ENCODE results near the gene QPCTL. TPM values are rescaled to one million over a fixed set of nuclear protein-coding genes. Genes with fewer than 3 reads are reported as not detected.
"Not testable (repeated sequence)": the region's sequence is repeated elsewhere in the genome, so short reads cannot be mapped to it uniquely, and the experiment has no call there.

Gene QPCTL
- total RNA-seq, 1 experiment from 2014 or later: 5.4 TPM

GRCh38 chr19:45676851-45677263 lies 15.6 kb upstream of the QPCTL start:
- DNase-seq (ENCODE audit: low spot score): no peak

- no peak for DNase-seq (ENCODE audit: low spot score)
Observed at GRCh38 chr19:45677351-45678230, 14.9 kb upstream of the QPCTL start.

- peak; percentile 63 for DNase-seq (ENCODE audit: low spot score)
Observed at GRCh38 chr19:45681391-45682015, 11.0 kb upstream of the QPCTL start.

GRCh38 chr19:45682117-45682516 lies 10.3 kb upstream of the QPCTL start:
- no peak for DNase-seq (ENCODE audit: low spot score)

GRCh38 chr19:45682908-45683307 lies 9.6 kb upstream of the QPCTL start:
- DNase-seq (ENCODE audit: low spot score): no peak

GRCh38 chr19:45685045-45685444 lies 7.4 kb upstream of the QPCTL start:
- not testable (repeated sequence) for DNase-seq (ENCODE audit: low spot score)

GRCh38 chr19:45687599-45687998 lies 4.9 kb upstream of the QPCTL start:
- no peak for DNase-seq (ENCODE audit: low spot score)

- peak; percentile 86 for DNase-seq (ENCODE audit: low spot score)
Observed at GRCh38 chr19:45691516-45692186, 815 bp upstream of the QPCTL start, which contains the start of gene SNRPD2. SNRPD2 (minus strand) TSS chr19:45691953; CDS start chr19:45691888, 65 bp downstream.

- peak; percentile 31 for DNase-seq (ENCODE audit: low spot score)
Observed at GRCh38 chr19:45693106-45693788, 781 bp downstream of the QPCTL start.

- no peak for DNase-seq (ENCODE audit: low spot score)
Observed at GRCh38 chr19:45701676-45702075, 9.2 kb downstream of the QPCTL start.

GRCh38 chr19:45705115-45705514 lies 12.6 kb downstream of the QPCTL start:
- DNase-seq (ENCODE audit: low spot score): no peak

- DNase-seq (ENCODE audit: low spot score): no peak
Observed at GRCh38 chr19:45705710-45706415, 13.4 kb downstream of the QPCTL start.

- DNase-seq (ENCODE audit: low spot score): no peak
Observed at GRCh38 chr19:45710356-45711130, 18.1 kb downstream of the QPCTL start.

- DNase-seq (ENCODE audit: low spot score): no peak
Observed at GRCh38 chr19:45711851-45712698, 19.6 kb downstream of the QPCTL start.

- DNase-seq (ENCODE audit: low spot score): no peak
Observed at GRCh38 chr19:45712699-45713067, 20.2 kb downstream of the QPCTL start.

- DNase-seq (ENCODE audit: low spot score): no peak
Observed at GRCh38 chr19:45713141-45713540, 20.7 kb downstream of the QPCTL start.

GRCh38 chr19:45715139-45715538 lies 22.7 kb downstream of the QPCTL start:
- no peak for DNase-seq (ENCODE audit: low spot score)

- no peak for DNase-seq (ENCODE audit: low spot score)
Observed at GRCh38 chr19:45716359-45717130, 24.1 kb downstream of the QPCTL start.
